PC-3 (cell line): Measurements from ENCODE around the gene MT1H.

Experiments used
- CTCF ChIP-seq: fragments of 300-600 bp; sonication (generic); conservative IDR thresholded peaks from 2 replicates; pipeline ENCODE4 v1.5.1; 2017; ENCODE audit warnings: antibody characterized with exemption, low read depth, mild to moderate bottlenecking, low read length
- EZH2 ChIP-seq: fragments of 300-600 bp; sonication (generic); IDR thresholded peaks from one replicate; pipeline ENCODE4 v1.6.1; 2017; ENCODE audit warnings: antibody characterized with exemption, mild to moderate bottlenecking, low read length; ENCODE audit not compliant: unreplicated experiment
- EZH2phosphoT487 ChIP-seq: fragments of 300-600 bp; sonication (generic); IDR thresholded peaks from 2 replicates; pipeline ENCODE4 v1.6.1; 2018; ENCODE audit warnings: mild to moderate bottlenecking, antibody characterized with exemption, low read length, borderline replicate concordance

- TF ChIP-seq CTCF (no peak), EZH2phosphoT487 (no peak), EZH2 (no peak)
These were observed 32.8 kb upstream of the MT1H start for GRCh38 chr16:56636616-56637413.
